Fibroblast of lung (primary cell): ENCODE data around the gene GPR22.

Experiments used
- EZH2 ChIP-seq: IDR thresholded peaks from 2 replicates; pipeline ENCODE4 v1.5.1; 2012; ENCODE audit warnings: low read length, control low read depth, mild to moderate bottlenecking; ENCODE audit errors: missing control alignments
- TF ChIP-seq, protein P1 (sequence below), 2 donors: IDR thresholded peaks in 1 of 2; conservative IDR thresholded peaks in 1 of 2; 1 replicate in 1 of 2; 2 replicates in 1 of 2; pipeline ENCODE4 v1.5.1; 2011 to 2012; ENCODE audit warnings: low read length in 2 of 2, control low read depth in 1 of 2, inconsistent platforms in 1 of 2, low read depth in 1 of 2, mild to moderate bottlenecking in 1 of 2

DNA sequence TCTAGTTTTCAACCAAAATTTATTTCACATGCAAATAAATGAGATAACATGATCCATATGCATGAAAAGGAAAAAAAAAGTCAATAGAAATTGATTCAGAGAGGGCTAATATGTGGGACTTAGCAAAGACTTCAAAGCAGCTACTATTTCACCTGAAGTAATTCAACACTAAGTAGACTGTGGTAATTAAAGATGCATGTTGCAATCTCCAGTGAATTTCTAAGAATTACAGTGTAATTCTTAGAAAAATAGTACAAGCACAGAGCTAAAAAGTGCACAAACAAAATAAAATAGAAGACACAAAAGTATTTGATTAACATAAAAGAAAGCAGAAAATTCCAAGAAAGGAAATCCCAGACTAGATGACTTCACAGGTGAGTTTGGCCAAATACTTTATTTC lies 25.7 kb downstream of the GPR22 start:
- TF ChIP-seq, protein P1, sequence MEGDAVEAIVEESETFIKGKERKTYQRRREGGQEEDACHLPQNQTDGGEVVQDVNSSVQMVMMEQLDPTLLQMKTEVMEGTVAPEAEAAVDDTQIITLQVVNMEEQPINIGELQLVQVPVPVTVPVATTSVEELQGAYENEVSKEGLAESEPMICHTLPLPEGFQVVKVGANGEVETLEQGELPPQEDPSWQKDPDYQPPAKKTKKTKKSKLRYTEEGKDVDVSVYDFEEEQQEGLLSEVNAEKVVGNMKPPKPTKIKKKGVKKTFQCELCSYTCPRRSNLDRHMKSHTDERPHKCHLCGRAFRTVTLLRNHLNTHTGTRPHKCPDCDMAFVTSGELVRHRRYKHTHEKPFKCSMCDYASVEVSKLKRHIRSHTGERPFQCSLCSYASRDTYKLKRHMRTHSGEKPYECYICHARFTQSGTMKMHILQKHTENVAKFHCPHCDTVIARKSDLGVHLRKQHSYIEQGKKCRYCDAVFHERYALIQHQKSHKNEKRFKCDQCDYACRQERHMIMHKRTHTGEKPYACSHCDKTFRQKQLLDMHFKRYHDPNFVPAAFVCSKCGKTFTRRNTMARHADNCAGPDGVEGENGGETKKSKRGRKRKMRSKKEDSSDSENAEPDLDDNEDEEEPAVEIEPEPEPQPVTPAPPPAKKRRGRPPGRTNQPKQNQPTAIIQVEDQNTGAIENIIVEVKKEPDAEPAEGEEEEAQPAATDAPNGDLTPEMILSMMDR (conservative IDR thresholded peaks at IDR 0.05 in 1 of 2, IDR thresholded peaks at IDR 0.05 in 1 of 2; ENCODE audit: low read depth in 1 of 2, low read length in 2 of 2), result no peak
- TF ChIP-seq EZH2, result no peak
